Measurements from ENCODE around the gene FSTL4. TPM values are rescaled to one million over a fixed set of nuclear protein-coding genes. Genes with fewer than 3 reads are reported as not detected.

The FSTL4 gene
- total and polyA plus RNA-seq, 12 donors, result 0.01 to 0.42 (median 0.38) TPM; not detected in 6

DNA sequence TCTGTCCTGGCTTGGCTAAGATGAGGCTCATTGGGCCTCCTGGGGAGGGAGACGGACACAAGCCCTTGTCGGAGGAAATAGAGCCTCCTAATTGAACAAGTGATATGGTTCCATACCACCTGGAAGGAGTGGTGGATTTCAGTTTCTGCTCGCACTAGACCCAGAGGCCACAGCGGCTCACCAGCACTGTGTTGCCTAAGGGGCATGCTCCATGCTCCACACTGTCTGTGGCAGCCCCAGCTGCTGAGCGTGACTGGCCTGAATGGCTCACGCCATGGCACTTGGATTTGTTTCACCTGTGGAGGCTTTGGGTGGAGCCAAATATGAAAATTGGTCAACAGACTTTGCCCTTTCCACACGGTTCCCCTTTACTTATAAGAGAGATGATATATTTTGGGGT is 379.4 kb downstream of the FSTL4 start:
- H3K9me3 ChIP-seq, result no peaks in the 10 kb centered on the region
- intact Hi-C loops (cut with DNase I), result no loop called here
- no peak overlapping the region for H3K4me3 ChIP-seq
- TF ChIP-seq, protein P1, sequence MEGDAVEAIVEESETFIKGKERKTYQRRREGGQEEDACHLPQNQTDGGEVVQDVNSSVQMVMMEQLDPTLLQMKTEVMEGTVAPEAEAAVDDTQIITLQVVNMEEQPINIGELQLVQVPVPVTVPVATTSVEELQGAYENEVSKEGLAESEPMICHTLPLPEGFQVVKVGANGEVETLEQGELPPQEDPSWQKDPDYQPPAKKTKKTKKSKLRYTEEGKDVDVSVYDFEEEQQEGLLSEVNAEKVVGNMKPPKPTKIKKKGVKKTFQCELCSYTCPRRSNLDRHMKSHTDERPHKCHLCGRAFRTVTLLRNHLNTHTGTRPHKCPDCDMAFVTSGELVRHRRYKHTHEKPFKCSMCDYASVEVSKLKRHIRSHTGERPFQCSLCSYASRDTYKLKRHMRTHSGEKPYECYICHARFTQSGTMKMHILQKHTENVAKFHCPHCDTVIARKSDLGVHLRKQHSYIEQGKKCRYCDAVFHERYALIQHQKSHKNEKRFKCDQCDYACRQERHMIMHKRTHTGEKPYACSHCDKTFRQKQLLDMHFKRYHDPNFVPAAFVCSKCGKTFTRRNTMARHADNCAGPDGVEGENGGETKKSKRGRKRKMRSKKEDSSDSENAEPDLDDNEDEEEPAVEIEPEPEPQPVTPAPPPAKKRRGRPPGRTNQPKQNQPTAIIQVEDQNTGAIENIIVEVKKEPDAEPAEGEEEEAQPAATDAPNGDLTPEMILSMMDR (IDR thresholded peaks at IDR 0.05), result no peak
- H3K27ac ChIP-seq, result no peak overlapping the region
- no peaks in the 10 kb centered on the region for H3K36me3 ChIP-seq
- ATAC-seq, result no peak
- H3K4me1 ChIP-seq, result no peaks in the 10 kb centered on the region
- WGBS, 2 donors, result 93 to 94% methylated on average over 7 of the region's 7 CpGs
- peaks cover 0 to 3% (median 0%) of the 10 kb centered on the region in 7 donors for H3K27me3 ChIP-seq
- no peak for DNase-seq

DNA sequence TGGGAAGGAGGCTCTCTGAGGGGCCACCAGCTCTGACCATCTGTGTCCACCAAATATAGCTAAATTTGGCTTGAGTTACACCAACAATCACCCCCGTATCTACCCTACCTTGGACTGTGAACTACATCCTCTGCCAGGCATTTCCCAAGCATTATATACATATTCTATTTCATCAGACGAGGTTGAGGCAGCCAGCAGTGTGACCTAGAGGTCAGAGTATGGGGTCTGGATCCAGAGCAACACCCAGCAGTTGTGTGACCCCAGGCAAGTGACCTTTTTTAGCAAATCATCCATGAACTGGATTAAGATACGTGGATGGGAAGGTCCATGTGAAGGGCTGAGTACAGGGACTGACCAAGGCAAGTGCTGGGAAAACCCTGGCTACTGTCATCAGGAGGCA is 379.9 kb downstream of the FSTL4 start:
- Histone ChIP-seq H3K27me3 (peaks cover 0 to 3% (median 0%) of the 10 kb centered on the region in 7 donors), H3K36me3 (no peaks in the 10 kb centered on the region), H3K4me3 (no peak overlapping the region), H3K9me3 (no peaks in the 10 kb centered on the region), H3K27ac (no peak overlapping the region), H3K4me1 (no peaks in the 10 kb centered on the region)
- no peak for DNase-seq
- TF ChIP-seq, protein P1 (IDR thresholded peaks at IDR 0.05), result no peak
- whole genome bisulfite sequencing, 2 donors, result 80 to 81% methylated on average over 3 of the region's 3 CpGs
- no peak for ATAC-seq
- intact Hi-C loops (cut with DNase I), result no loop called here

DNA sequence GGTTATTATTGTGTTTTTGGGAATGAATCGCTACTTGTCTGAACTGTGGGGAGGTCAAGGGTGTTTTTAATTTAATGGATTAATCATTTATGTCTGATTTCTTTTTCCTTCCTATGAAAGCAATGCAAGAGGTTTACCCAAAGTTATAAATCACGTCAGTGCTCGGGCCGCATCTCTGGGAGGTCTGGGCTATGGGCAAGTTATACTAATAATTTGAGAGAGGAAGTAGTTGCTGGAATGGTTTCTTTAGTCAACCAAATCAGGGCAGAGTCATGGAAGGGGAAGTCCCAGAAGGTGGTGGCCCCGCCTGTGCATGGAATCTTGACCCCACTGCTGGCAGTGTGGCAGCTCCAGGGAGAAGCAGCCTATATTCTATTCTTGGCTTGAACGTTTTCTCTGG is 380.3 kb downstream of the FSTL4 start:
- ATAC-seq, result no peak
- TF ChIP-seq, protein P1 (IDR thresholded peaks at IDR 0.05), result no peak
- Histone ChIP-seq H3K36me3 (no peaks in the 10 kb centered on the region), H3K9me3 (no peaks in the 10 kb centered on the region), H3K4me3 (no peak overlapping the region), H3K27me3 (peaks cover 0 to 3% (median 0%) of the 10 kb centered on the region in 7 donors), H3K4me1 (no peaks in the 10 kb centered on the region), H3K27ac (no peak overlapping the region)
- 79 to 80% methylated on average over 6 of the region's 6 CpGs for WGBS, 2 donors
- DNase-seq, result no peak
- intact Hi-C loops (cut with DNase I), result no loop called here

DNA sequence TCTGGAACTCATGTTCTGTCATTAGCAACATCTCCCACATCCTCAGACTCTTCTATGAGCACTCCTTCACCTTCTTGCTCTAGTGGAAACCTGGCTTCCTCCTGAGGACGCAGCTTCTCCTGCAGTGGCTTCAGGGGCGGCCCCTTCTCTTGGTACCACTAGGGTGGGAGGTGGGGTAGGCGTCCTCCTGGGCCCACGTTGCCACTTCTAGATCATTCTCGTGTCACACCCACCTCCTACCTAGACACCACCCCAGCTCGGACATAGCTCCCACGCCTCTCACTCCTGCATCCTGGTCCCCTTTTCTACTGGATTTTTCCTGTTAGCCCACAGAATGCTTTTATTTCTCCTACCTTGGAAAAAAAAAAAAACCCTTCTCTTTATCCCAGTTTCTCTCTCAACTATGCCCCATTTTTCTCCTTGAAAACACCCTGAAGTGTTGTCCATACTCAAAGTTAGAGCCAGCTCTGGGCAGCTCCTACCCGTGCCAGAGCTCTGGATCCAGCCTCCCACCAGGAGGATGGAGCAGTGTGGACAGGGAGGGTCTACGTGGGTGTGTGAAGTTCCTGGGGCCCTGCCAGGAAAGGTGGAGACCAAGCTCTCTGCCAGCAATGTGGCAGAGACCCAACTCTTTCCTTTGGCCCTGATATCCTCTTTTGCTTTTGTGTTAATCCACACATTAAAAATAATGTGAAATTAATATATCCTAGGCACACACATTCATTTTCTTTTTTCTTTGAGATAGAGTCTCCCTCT is 381.3 kb downstream of the FSTL4 start:
- ATAC-seq (peak in 1 of 8 donors; percentile 10), DNase-seq (no peak)
- intact Hi-C loops (cut with DNase I), result no loop called here
- H3K27me3 ChIP-seq, result no peaks in the 10 kb centered on the region
- no peaks in the 10 kb centered on the region for H3K9me3 ChIP-seq
- no peak overlapping the region for H3K27ac ChIP-seq
- H3K36me3 ChIP-seq, result no peaks in the 10 kb centered on the region
- TF ChIP-seq, protein P1 (IDR thresholded peaks at IDR 0.05), result no peak
- WGBS, 2 donors, result 68 to 73% methylated on average over 9 of the region's 9 CpGs
- no peak overlapping the region for H3K4me3 ChIP-seq
- no peaks in the 10 kb centered on the region for H3K4me1 ChIP-seq

Measured in heart right ventricle (tissue), 16 donors.